Measurements from ENCODE around the gene ABLIM1. TPM values are rescaled to one million over a fixed set of nuclear protein-coding genes. Genes with fewer than 3 reads are reported as not detected.

Gene ABLIM1
- total RNA-seq, 2 donors from 2014 or later = 359 to 404 TPM

DNA sequence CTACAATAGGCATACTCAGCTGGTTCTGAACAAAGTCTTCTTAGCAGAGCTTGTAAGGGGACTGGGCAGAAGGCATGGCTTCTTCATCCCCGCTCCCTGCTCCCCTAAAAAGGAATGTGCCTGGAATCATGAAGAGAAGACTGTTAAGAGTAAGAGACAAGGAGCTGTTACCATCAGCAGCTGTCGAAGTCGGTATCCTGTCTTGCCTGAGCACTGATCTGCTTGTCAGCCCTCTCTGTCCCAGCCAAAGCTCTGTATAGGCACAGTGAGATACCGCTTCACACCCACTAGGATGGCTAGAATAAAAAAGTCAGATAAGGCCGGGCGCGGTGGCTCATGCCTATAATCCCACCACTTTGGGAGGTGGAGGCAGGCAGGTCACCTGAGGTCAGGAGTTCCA lies 2.4 kb downstream of the ABLIM1 start:
- TF ChIP-seq, protein P1, sequence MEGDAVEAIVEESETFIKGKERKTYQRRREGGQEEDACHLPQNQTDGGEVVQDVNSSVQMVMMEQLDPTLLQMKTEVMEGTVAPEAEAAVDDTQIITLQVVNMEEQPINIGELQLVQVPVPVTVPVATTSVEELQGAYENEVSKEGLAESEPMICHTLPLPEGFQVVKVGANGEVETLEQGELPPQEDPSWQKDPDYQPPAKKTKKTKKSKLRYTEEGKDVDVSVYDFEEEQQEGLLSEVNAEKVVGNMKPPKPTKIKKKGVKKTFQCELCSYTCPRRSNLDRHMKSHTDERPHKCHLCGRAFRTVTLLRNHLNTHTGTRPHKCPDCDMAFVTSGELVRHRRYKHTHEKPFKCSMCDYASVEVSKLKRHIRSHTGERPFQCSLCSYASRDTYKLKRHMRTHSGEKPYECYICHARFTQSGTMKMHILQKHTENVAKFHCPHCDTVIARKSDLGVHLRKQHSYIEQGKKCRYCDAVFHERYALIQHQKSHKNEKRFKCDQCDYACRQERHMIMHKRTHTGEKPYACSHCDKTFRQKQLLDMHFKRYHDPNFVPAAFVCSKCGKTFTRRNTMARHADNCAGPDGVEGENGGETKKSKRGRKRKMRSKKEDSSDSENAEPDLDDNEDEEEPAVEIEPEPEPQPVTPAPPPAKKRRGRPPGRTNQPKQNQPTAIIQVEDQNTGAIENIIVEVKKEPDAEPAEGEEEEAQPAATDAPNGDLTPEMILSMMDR (IDR thresholded peaks at IDR 0.05) = no peak
- DNase-seq (ENCODE audit: low spot score) = no peak
- Histone ChIP-seq H3K4me1 (peaks cover 0 to 65% of the 10 kb centered on the region in 2 donors), H3K36me3 (no peaks in the 10 kb centered on the region), H3K9me3 (no peaks in the 10 kb centered on the region), H3K27ac (peak overlapping the region; percentile 27 to 74), H3K4me3 (no peak overlapping the region), H3K27me3 (no peaks in the 10 kb centered on the region)

- Histone ChIP-seq H3K9me3 (no peaks in the 10 kb centered on the region), H3K36me3 (no peaks in the 10 kb centered on the region), H3K27ac (peak overlapping the region; percentile 27 to 74), H3K27me3 (no peaks in the 10 kb centered on the region), H3K4me1 (peaks cover 0 to 72% of the 10 kb centered on the region in 2 donors), H3K4me3 (no peak overlapping the region)
- DNase-seq (ENCODE audit: low spot score) = no peak
- TF ChIP-seq, protein P1 (IDR thresholded peaks at IDR 0.05) = no peak
Observed at GRCh38 chr10:114654822-114655575, 3.1 kb downstream of the ABLIM1 start.

- Histone ChIP-seq H3K27ac (peak overlapping the region in 1 of 2 donors; percentile 79), H3K27me3 (no peaks in the 10 kb centered on the region), H3K9me3 (no peaks in the 10 kb centered on the region), H3K4me3 (no peak overlapping the region), H3K36me3 (no peaks in the 10 kb centered on the region), H3K4me1 (peaks cover 0 to 82% of the 10 kb centered on the region in 2 donors)
- TF ChIP-seq, protein P1 (IDR thresholded peaks at IDR 0.05) = no peak
- no peak for DNase-seq (ENCODE audit: low spot score)
Observed at GRCh38 chr10:114653926-114654325, 4.1 kb downstream of the ABLIM1 start.

DNA sequence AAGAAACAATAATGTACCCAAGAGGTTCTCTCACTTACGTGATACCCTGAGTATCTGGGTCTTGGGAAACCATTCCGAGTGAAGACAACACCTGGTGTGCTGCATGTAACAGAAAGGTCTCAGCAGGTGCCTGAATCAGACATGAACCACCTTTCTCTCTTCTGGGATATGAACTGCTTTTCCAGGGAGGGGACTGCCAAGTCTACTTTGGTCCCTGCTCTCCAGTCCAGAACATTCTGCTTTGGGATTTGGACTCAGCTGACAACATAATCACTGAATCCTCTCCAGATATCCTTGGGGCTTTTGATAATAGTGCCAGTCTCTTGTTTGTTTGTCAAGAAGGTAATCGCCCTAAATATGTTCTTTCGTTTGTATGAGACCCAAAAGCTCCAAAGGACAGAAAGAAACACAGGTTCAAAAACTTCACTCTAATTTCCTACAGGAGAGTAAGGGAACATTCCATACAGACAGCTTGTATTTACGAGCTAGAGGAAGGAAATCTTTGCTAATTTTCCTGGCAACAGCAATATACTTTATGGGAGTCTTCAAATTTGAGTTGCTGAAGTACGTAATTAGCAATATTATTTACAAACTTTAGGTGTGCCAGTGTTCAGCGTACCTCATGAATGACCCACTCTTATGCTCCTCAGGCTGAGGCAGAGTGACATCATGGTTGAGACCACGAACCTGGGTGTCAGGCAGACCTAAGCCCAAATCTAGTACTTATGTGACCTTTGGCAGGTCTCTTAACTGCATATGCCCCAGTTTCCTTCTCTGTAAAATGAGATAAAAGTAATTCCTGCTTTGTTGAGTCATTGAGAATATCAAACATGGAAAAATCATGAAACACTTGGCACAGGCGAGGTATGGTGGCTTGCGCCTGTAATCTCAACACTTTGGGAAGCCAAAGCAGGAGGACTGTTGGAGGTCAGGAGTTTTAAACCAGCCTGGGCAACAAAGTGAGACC lies 5.4 kb downstream of the ABLIM1 start:
- no peak overlapping the region for H3K4me3 ChIP-seq

DNA sequence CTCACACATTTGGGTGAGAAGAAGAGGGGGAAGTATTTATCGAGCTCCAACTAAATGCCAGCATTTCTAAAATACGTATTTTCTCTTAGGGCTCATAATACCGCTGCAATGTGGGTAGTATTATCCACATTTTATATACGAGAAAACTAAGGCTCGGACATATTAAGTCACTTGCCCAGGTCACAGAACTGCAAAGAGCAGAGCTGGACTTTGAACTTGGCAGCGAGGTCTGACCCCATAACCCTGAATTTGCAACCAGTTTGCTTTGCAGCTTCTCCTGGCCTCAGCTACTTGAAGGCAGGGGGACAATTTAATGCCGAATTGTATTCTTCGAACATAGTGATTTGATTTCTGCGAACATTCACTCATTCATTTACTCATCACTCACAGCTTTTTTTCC lies 7.2 kb downstream of the ABLIM1 start:
- peaks cover 0 to 94% of the 10 kb centered on the region in 2 donors for H3K4me1 ChIP-seq
- H3K27me3 ChIP-seq = no peaks in the 10 kb centered on the region
- no peak overlapping the region for H3K4me3 ChIP-seq
- H3K9me3 ChIP-seq = no peaks in the 10 kb centered on the region
- H3K36me3 ChIP-seq = no peaks in the 10 kb centered on the region
- H3K27ac ChIP-seq = peak overlapping the region; percentile 73 to 79
- TF ChIP-seq, protein P1 (IDR thresholded peaks at IDR 0.05) = no peak
- DNase-seq (ENCODE audit: low spot score) = no peak

More for the DNA sequence above, 5.4 kb downstream of the ABLIM1 start:
- TF ChIP-seq, protein P1 (IDR thresholded peaks at IDR 0.05) = no peak
- peaks cover 0 to 89% of the 10 kb centered on the region in 2 donors for H3K4me1 ChIP-seq
- DNase-seq (ENCODE audit: low spot score) = no peak
- peak overlapping the region; percentile 73 to 79 for H3K27ac ChIP-seq
- H3K36me3 ChIP-seq = no peaks in the 10 kb centered on the region
- H3K27me3 ChIP-seq = no peaks in the 10 kb centered on the region
- no peaks in the 10 kb centered on the region for H3K9me3 ChIP-seq
